NCI-H2171 (cell line): Measurements from ENCODE around the gene TFEC.
"Not testable (repeated sequence)": the region's sequence is repeated elsewhere in the genome, so short reads cannot be mapped to it uniquely, and the experiment has no call there.

Source experiments
- DNase-seq: peaks from one replicate; lab custom pipeline; 2025; lab: John Stamatoyannopoulos, UW

The TFEC gene

GRCh38 chr7:116030651-116031276, at the start of gene TFEC:
TFEC (minus strand) TSS chr7:116030763; CDS start chr7:115984441, 46,322 bp downstream.
- DNase-seq: no peak

GRCh38 chr7:116075351-116076145, 45.0 kb upstream of the TFEC start:
- DNase-seq: no peak

GRCh38 chr7:116071629-116072028, 41.1 kb upstream of the TFEC start:
- DNase-seq: no peak

GRCh38 chr7:116064179-116064578, 33.6 kb upstream of the TFEC start:
- DNase-seq: no peak

GRCh38 chr7:116062666-116063065, 32.1 kb upstream of the TFEC start:
- DNase-seq: no peak

GRCh38 chr7:116052006-116052405, 21.4 kb upstream of the TFEC start:
- DNase-seq: no peak

GRCh38 chr7:116047261-116047660, 16.7 kb upstream of the TFEC start:
- DNase-seq: not testable (repeated sequence)

- DNase-seq: no peak
Observed at GRCh38 chr7:116045532-116045931, 15.0 kb upstream of the TFEC start.

GRCh38 chr7:116041615-116042014, 11.1 kb upstream of the TFEC start:
- DNase-seq: no peak

- no peak for DNase-seq
Observed at GRCh38 chr7:116037401-116037800, 6.8 kb upstream of the TFEC start.

GRCh38 chr7:116034411-116034810, 3.8 kb upstream of the TFEC start:
- no peak for DNase-seq

- DNase-seq: no peak
Observed at GRCh38 chr7:116032886-116033285, 2.3 kb upstream of the TFEC start.

- DNase-seq: no peak
Observed at GRCh38 chr7:116028787-116029186, 1.8 kb downstream of the TFEC start.

- DNase-seq: no peak
Observed at GRCh38 chr7:116027786-116028185, 2.8 kb downstream of the TFEC start.

- no peak for DNase-seq
Observed at GRCh38 chr7:116024826-116025809, 5.4 kb downstream of the TFEC start.

- DNase-seq: no peak
Observed at GRCh38 chr7:116021237-116021636, 9.3 kb downstream of the TFEC start.

GRCh38 chr7:116018731-116019130, 11.8 kb downstream of the TFEC start:
- DNase-seq: no peak

- no peak for DNase-seq
Observed at GRCh38 chr7:116013675-116014074, 16.9 kb downstream of the TFEC start.

- DNase-seq: no peak
Observed at GRCh38 chr7:116011584-116011983, 19.0 kb downstream of the TFEC start.

GRCh38 chr7:116004762-116005161, 25.8 kb downstream of the TFEC start:
- not testable (repeated sequence) for DNase-seq

GRCh38 chr7:115997221-115997620, 33.3 kb downstream of the TFEC start:
- no peak for DNase-seq

- no peak for DNase-seq
Observed at GRCh38 chr7:115995701-115996100, 34.9 kb downstream of the TFEC start.
